Endothelial cell of umbilical vein (primary cell): ENCODE data around the gene TCEANC. TPM values are rescaled to one million over a fixed set of nuclear protein-coding genes. Genes with fewer than 3 reads are reported as not detected.
"Not testable (repeated sequence)": the region's sequence is repeated elsewhere in the genome, so short reads cannot be mapped to it uniquely, and the experiment has no call there.

Source experiments
- BruUV-seq: library from RNA; stranded (reverse); fragments of 400-500 nt; replicated peaks from 2 replicates; lab custom pipeline; 2021; lab: Mats Ljungman, UMichigan
- CTCF ChIA-PET: fragments of 300-600, 350-600 bp; sonication (Branson Sonifier 250); formaldehyde crosslinking; loops from one replicate; lab custom pipeline; 2021; ENCODE audit warnings: antibody characterized with exemption, inconsistent platforms; lab: Charles Lee
- POLR2A ChIA-PET: fragments of 300-600, 350-600 bp; sonication (Branson Sonifier 250); formaldehyde crosslinking; loops from one replicate; lab custom pipeline; 2021; ENCODE audit warnings: antibody characterized with exemption, inconsistent platforms; lab: Charles Lee
- DNase-seq: peaks from one replicate; pipeline ENCODE4 v3.0.0-alpha.2; 2011; ENCODE audit warnings: low read depth, low spot score
- FAIRE-seq: peaks from 2 replicates; lab custom pipeline; 2011; peaks lifted over from hg19 to GRCh38; lab: Jason Lieb, UNC
- H2AFZ ChIP-seq: 2 replicates; pipeline ENCODE4 v1.6.0; 2012; ENCODE audit warnings: low read depth, low read length, control low read depth, inconsistent platforms
- H3K27ac ChIP-seq: 2 replicates; pipeline ENCODE4 v1.5.1; 2011; ENCODE audit warnings: low read depth, mild to moderate bottlenecking, control low read depth, low read length, moderate library complexity; ENCODE audit not compliant: insufficient read depth
- H3K27me3 ChIP-seq, 2 experiments: 2 replicates each; pipeline versions ENCODE4 v1.6.0 to v1.6.1; 2011; ENCODE audit warnings: low read length in 2 of 2, mixed read lengths in 1 of 2; ENCODE audit not compliant: control insufficient read depth in 2 of 2, insufficient read depth in 2 of 2
- H3K36me3 ChIP-seq, 2 experiments: 2 replicates in 1 of 2; 3 replicates in 1 of 2; pipeline ENCODE4 v1.5.1; 2011; ENCODE audit warnings: low read length in 2 of 2, mild to moderate bottlenecking in 1 of 2, moderate library complexity in 1 of 2; ENCODE audit not compliant: control insufficient read depth in 2 of 2, insufficient read depth in 2 of 2; ENCODE audit errors: extremely low read depth in 1 of 2
- H3K4me1 ChIP-seq: 3 replicates; pipeline ENCODE4 v1.5.1; 2011; ENCODE audit warnings: mild to moderate bottlenecking, low read length; ENCODE audit not compliant: control insufficient read depth, insufficient read depth; ENCODE audit errors: extremely low read depth
- H3K4me2 ChIP-seq: 2 replicates; pipeline ENCODE4 v1.6.1; 2011; ENCODE audit warnings: low read length, control low read depth, mixed read lengths; ENCODE audit not compliant: insufficient read depth
- H3K4me3 ChIP-seq, 3 experiments: fragments of 200-600 bp in 1 of 3; sonication (generic), shearing (Covaris generic) in 1 of 3; replicated peaks in 1 of 3; 2 replicates each; pipeline ENCODE4 v1.5.1; 2011 to 2016; ENCODE audit warnings: control low read depth in 3 of 3, low read length in 3 of 3, mild to moderate bottlenecking in 2 of 3, inconsistent platforms in 1 of 3, low read depth in 1 of 3, moderate library complexity in 1 of 3; ENCODE audit not compliant: insufficient read depth in 1 of 3
- H3K79me2 ChIP-seq: 2 replicates; pipeline ENCODE4 v1.6.0; 2012; ENCODE audit warnings: low read length, inconsistent platforms; ENCODE audit not compliant: control insufficient read depth, insufficient read depth
- H3K9ac ChIP-seq: replicated peaks from 2 replicates; pipeline ENCODE3; 2011; ENCODE audit warnings: low read length, control low read depth; ENCODE audit not compliant: insufficient read depth; ENCODE audit errors: extremely low read depth
- H3K9me1 ChIP-seq: replicated peaks from 3 replicates; pipeline ENCODE4 v1.6.0; 2011; ENCODE audit warnings: mild to moderate bottlenecking, low read length; ENCODE audit not compliant: control insufficient read depth, insufficient read depth; ENCODE audit errors: extremely low read depth
- H3K9me3 ChIP-seq: replicated peaks from 2 replicates; pipeline ENCODE4 v1.5.1; 2012; ENCODE audit warnings: low read length, inconsistent platforms; ENCODE audit not compliant: control insufficient read depth, insufficient read depth
- H4K20me1 ChIP-seq: replicated peaks from 2 replicates; pipeline ENCODE3; 2011; ENCODE audit warnings: mild to moderate bottlenecking, low read length; ENCODE audit not compliant: control insufficient read depth, insufficient read depth; ENCODE audit errors: extremely low read depth
- CTCF ChIP-seq, 2 donors: IDR thresholded peaks; 1 replicate in 1 of 2; 2 replicates in 1 of 2; pipeline ENCODE4 v1.5.1; 2011; ENCODE audit warnings: low read length in 2 of 2, mild to moderate bottlenecking in 2 of 2, moderate library complexity in 2 of 2, control low read depth in 1 of 2, inconsistent platforms in 1 of 2, low read depth in 1 of 2; ENCODE audit not compliant: insufficient read depth in 1 of 2; ENCODE audit errors: extremely low read depth in 1 of 2
- EZH2 ChIP-seq: IDR thresholded peaks from 2 replicates; pipeline ENCODE4 v1.6.1; 2012; ENCODE audit warnings: borderline replicate concordance, low read depth, mild to moderate bottlenecking, moderate library complexity, low read length, inconsistent platforms; ENCODE audit not compliant: severe bottlenecking
- FOS ChIP-seq: IDR thresholded peaks from 2 replicates; pipeline ENCODE4 v1.6.1; 2011; ENCODE audit warnings: mild to moderate bottlenecking, low read length, moderate library complexity, borderline replicate concordance; ENCODE audit not compliant: insufficient read depth
- GATA2 ChIP-seq: IDR thresholded peaks from 2 replicates; pipeline ENCODE4 v1.7.0; 2011; ENCODE audit warnings: low read depth, mild to moderate bottlenecking, moderate library complexity, mixed read lengths, low read length; ENCODE audit not compliant: insufficient read length, insufficient read depth
- JUN ChIP-seq: IDR thresholded peaks from 2 replicates; pipeline ENCODE4 v1.6.1; 2011; ENCODE audit warnings: borderline replicate concordance, low read depth; ENCODE audit not compliant: insufficient read length, insufficient read depth
- dilution Hi-C: fragments of 300-500 bp; cut with MboI; formaldehyde crosslinking; loops from one replicate; pipeline ENCODE4 v1.15.0; 2019; ENCODE audit warnings: low sequenced_read_pairs; ENCODE audit not compliant: extremely low pct_ligation_motif_present
- intact Hi-C: fragments of 100-400 bp; cut with micrococcal nuclease; formaldehyde crosslinking; loops from one replicate; pipeline ENCODE4 v1.10.0; 2022
- polyA plus RNA-seq, 4 experiments: library from polyadenylated mRNA; depleted of rRNA in 3 of 4; stranded (reverse) in 3 of 4; unstranded in 1 of 4; fragments of >200 nt; gene quantifications; 2 replicates each; pipeline versions ENCODE4 v1.2.1 to v1.2.3, GENCODE V29; 2011 to 2012; ENCODE audit warnings: missing spikeins in 1 of 4
- total RNA-seq: library from RNA; stranded (reverse); gene quantifications from 2 replicates; pipeline ENCODE4 v1.2.3, GENCODE V29; 2021
- TF ChIP-seq, protein P1 (sequence below): IDR thresholded peaks from 2 replicates; pipeline ENCODE4 v1.6.1; 2011; ENCODE audit not compliant: insufficient read depth, insufficient read length

TCEANC gene
- total and polyA plus RNA-seq, 2 donors (not counting 3 experiments of a cell fraction or from before 2014, with no cell fraction given) = 0.32 to 0.75 TPM

DNA sequence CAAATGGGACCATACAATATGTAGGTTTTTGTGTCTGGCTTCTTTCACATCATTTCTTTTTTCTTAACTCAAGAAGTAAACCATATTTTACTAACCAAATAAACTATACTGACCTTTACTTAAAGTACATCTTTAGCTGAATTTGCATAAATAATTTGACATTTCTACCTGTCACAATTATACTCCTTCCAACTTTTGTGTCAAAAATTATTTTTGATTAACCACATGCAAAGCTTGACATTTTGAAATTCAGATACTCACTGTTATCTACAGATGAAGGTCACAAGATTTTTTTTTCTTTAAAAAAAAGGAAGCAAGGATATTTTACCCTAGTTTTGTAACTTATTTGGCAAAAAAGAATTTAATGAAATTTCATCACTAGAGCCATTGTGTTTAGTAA lies 23.9 kb downstream of the TCEANC start:
- BruUV-seq = no TSS peak

GRCh38 chrX:13679700-13680099 lies 26.8 kb downstream of the TCEANC start:
- H3K4me2 ChIP-seq, BruUV-seq, H2AFZ ChIP-seq, H3K36me3 ChIP-seq, H3K9me1 ChIP-seq, H3K9ac ChIP-seq, DNase-seq, H3K9me3 ChIP-seq, H3K79me2 ChIP-seq, H3K27ac ChIP-seq, H3K4me1 ChIP-seq, intact Hi-C loops, FAIRE-seq, H4K20me1 ChIP-seq, H3K27me3 ChIP-seq, CTCF ChIA-PET, dilution Hi-C loops, H3K4me3 ChIP-seq, POLR2A ChIA-PET: not testable (repeated sequence)

More for the DNA sequence above, 23.9 kb downstream of the TCEANC start:
- DNase-seq (no peak), FAIRE-seq (no peak)
- ChIA-PET POLR2A (no interaction called here), CTCF (no interaction called here)
- no peak overlapping the region for H3K4me2 ChIP-seq
- H3K36me3 ChIP-seq = no peaks in the 10 kb centered on the region
- intact Hi-C loops = no loop called here
- H3K79me2 ChIP-seq = no peaks in the 10 kb centered on the region
- H4K20me1 ChIP-seq = no peaks in the 10 kb centered on the region
- no peak overlapping the region for H2AFZ ChIP-seq
- dilution Hi-C loops = no loop called here
- no peaks in the 10 kb centered on the region for H3K27me3 ChIP-seq
- no peak overlapping the region for H3K27ac ChIP-seq
- no peaks in the 10 kb centered on the region for H3K9me1 ChIP-seq
- no peak overlapping the region for H3K4me3 ChIP-seq
- no peaks in the 10 kb centered on the region for H3K4me1 ChIP-seq
- TF ChIP-seq EZH2 (no peak), JUN (no peak), FOS (no peak), CTCF (IDR thresholded peaks at IDR 0.05; ENCODE audit: extremely low read depth in 1 of 2, insufficient read depth in 1 of 2, low read depth in 1 of 2, low read length in 2 of 2) (no peak), GATA2 (no peak)
- TF ChIP-seq, protein P1, sequence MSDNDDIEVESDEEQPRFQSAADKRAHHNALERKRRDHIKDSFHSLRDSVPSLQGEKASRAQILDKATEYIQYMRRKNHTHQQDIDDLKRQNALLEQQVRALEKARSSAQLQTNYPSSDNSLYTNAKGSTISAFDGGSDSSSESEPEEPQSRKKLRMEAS = no peak
- no peak overlapping the region for H3K9ac ChIP-seq
- no peaks in the 10 kb centered on the region for H3K9me3 ChIP-seq
